ENCODE data around the gene ARID5B. TPM values are rescaled to one million over a fixed set of nuclear protein-coding genes. Genes with fewer than 3 reads are reported as not detected.

The ARID5B gene
- total RNA-seq, 1 experiment from 2014 or later, result 168 TPM

DNA sequence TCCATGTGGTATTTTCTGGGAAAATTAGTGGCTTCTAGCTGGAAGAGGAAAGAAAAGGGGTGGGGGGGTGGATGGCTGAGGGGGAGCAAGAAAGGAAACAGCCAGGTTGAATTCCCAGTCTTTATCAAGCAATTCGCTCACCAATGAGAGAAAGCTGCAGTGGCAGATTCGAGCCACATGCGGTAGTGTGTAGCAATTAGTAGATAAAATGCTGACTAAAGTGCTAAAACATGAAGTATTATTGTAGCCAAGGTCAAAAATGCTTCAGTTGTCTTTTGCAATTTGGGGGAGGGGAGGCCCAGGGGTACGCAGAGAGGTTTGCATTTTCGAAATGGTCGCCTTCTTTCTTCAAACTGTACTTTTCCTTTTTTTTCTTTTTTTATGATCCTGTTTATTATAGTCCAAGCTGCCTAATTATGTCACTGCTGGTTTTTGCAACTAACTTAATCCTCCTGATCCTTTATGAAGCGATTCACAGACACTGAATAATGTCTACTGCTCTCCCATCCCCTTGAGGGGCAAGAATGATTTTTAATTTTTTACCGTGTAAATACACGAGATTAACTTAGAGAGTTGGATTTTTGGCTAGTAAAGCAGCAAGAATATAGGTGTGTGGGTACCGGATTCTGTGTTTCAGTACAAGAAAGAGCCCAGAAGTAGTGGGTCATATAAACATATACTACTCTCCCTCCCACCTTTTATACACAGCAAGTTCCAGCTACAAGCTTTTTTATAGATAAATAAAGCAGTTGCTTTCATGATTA is 3.6 kb upstream of the ARID5B start:
- intact Hi-C loops (cut with micrococcal nuclease; ENCODE audit: unreplicated experiment), result loop anchor here (1.0 kb wide), 2 partner anchors 48 to 347 kb away; no protein-coding TSS in a partner anchor
- H3K36me3 Mint-ChIP-seq (ENCODE audit: insufficient read depth, unreplicated experiment), result peaks cover 34% of the 10 kb centered on the region
- no peaks in the 10 kb centered on the region for H3K9me3 Mint-ChIP-seq (ENCODE audit: unreplicated experiment)
- peak overlapping the region; percentile 89 for H3K4me3 Mint-ChIP-seq (ENCODE audit: unreplicated experiment)
- H3K4me1 Mint-ChIP-seq (ENCODE audit: low read depth, unreplicated experiment), result peaks cover 32% of the 10 kb centered on the region
- BruUV-seq (replicated peaks), result no TSS peak
- H3K9me3 ChIP-seq, result no peaks in the 10 kb centered on the region
- H3K27me3 ChIP-seq (replicated peaks; ENCODE audit: control insufficient read depth, insufficient read depth, low read length), result no peaks in the 10 kb centered on the region
- no peaks in the 10 kb centered on the region for H3K27me3 Mint-ChIP-seq (ENCODE audit: insufficient read depth, unreplicated experiment)
- ChIA-PET CTCF (interaction anchor here (0.6 to 2.8 kb wide), 13 partner anchors 14 to 470 kb away, joined by 3 to 17 read pairs (median 4); no protein-coding TSS in a partner anchor), POLR2A (interaction anchor here (0.7 kb wide), 1 partner anchor 142 kb away, joined by 3 read pairs; no protein-coding TSS in a partner anchor)
- peaks cover 42% of the 10 kb centered on the region for H3K4me1 ChIP-seq
- no peaks in the 10 kb centered on the region for H3K36me3 ChIP-seq (ENCODE audit: control insufficient read depth, insufficient read depth, low read length)
- peak; percentile 55 to 57 for DNase-seq
- H3K4me3 ChIP-seq (ENCODE audit: low read depth, low read length), result no peak overlapping the region
- TF ChIP-seq, protein P1, sequence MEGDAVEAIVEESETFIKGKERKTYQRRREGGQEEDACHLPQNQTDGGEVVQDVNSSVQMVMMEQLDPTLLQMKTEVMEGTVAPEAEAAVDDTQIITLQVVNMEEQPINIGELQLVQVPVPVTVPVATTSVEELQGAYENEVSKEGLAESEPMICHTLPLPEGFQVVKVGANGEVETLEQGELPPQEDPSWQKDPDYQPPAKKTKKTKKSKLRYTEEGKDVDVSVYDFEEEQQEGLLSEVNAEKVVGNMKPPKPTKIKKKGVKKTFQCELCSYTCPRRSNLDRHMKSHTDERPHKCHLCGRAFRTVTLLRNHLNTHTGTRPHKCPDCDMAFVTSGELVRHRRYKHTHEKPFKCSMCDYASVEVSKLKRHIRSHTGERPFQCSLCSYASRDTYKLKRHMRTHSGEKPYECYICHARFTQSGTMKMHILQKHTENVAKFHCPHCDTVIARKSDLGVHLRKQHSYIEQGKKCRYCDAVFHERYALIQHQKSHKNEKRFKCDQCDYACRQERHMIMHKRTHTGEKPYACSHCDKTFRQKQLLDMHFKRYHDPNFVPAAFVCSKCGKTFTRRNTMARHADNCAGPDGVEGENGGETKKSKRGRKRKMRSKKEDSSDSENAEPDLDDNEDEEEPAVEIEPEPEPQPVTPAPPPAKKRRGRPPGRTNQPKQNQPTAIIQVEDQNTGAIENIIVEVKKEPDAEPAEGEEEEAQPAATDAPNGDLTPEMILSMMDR (IDR thresholded peaks at IDR 0.05; ENCODE audit: insufficient read depth in 1 of 2, low read depth in 1 of 2, low read length in 1 of 2, severe bottlenecking in 1 of 2, unreplicated experiment in 1 of 2), result peak; percentile 44 to 48
- H3K27ac Mint-ChIP-seq (ENCODE audit: unreplicated experiment), result peak overlapping the region; percentile 99

DNA sequence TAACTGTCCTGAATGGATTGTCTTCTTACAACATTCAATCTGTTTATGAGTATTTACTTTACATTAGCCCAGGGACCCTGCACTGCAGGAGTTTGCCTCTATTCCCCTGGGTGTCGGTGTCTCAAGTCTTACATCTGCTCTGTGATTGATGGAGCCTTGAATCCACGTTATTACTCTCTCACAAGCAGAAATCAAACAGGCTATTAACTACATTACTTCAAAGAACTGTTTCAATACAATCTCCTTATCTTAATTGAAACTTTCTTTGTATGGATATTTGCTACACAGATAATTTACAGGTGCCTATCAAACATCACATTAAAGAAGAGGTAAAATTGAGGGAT is 3.1 kb upstream of the ARID5B start:
- Histone ChIP-seq H3K9me3 (no peaks in the 10 kb centered on the region), H3K36me3 (ENCODE audit: control insufficient read depth, insufficient read depth, low read length) (no peaks in the 10 kb centered on the region), H3K4me1 (peaks cover 42% of the 10 kb centered on the region), H3K27me3 (replicated peaks; ENCODE audit: control insufficient read depth, insufficient read depth, low read length) (no peaks in the 10 kb centered on the region), H3K4me3 (ENCODE audit: low read depth, low read length) (no peak overlapping the region)
- BruUV-seq (replicated peaks), result no TSS peak
- Mint-ChIP-seq H3K36me3 (ENCODE audit: insufficient read depth, unreplicated experiment) (peaks cover 40% of the 10 kb centered on the region), H3K9me3 (ENCODE audit: unreplicated experiment) (no peaks in the 10 kb centered on the region), H3K4me1 (ENCODE audit: low read depth, unreplicated experiment) (peaks cover 32% of the 10 kb centered on the region), H3K4me3 (ENCODE audit: unreplicated experiment) (peak overlapping the region; percentile 89), H3K27me3 (ENCODE audit: insufficient read depth, unreplicated experiment) (no peaks in the 10 kb centered on the region), H3K27ac (ENCODE audit: unreplicated experiment) (peak overlapping the region; percentile 99)
- DNase-seq, result peak; percentile 43 to 63
- intact Hi-C loops (cut with micrococcal nuclease; ENCODE audit: unreplicated experiment), result no loop called here
- TF ChIP-seq, protein P1 (IDR thresholded peaks at IDR 0.05; ENCODE audit: insufficient read depth in 1 of 2, low read depth in 1 of 2, low read length in 1 of 2, severe bottlenecking in 1 of 2, unreplicated experiment in 1 of 2), result no peak
- ChIA-PET POLR2A (interaction anchor here (0.7 to 2.1 kb wide), 2 partner anchors 60 to 143 kb away, joined by 3 to 12 read pairs; no protein-coding TSS in a partner anchor), CTCF (interaction anchor here (1.0 to 2.8 kb wide), 4 partner anchors 53 to 347 kb away, joined by 3 to 17 read pairs (median 8); no protein-coding TSS in a partner anchor)

DNA sequence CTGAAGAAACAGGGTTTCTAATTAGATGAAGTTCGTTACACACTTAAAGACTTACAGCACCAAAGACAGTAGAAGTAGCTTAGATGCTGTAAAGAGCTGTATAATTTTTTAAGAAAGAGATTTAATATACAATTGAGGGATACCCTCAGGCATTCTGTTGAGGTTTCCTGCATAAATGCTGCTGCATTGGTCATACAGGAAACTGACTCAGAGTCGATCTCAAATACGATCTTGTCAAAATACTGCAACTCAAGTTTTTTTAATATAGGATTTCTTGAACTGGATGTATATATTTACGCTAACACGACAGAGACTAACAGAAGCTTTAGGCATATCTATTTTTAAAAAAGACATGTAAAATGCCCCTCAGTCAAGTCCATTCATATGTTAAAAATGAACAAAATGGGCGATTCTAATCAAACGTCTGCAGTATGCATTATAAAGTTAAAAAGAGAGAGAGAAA is 2.4 kb upstream of the ARID5B start:
- Mint-ChIP-seq H3K4me3 (ENCODE audit: unreplicated experiment) (peak overlapping the region; percentile 89), H3K36me3 (ENCODE audit: insufficient read depth, unreplicated experiment) (peaks cover 47% of the 10 kb centered on the region), H3K27ac (ENCODE audit: unreplicated experiment) (peak overlapping the region; percentile 99), H3K27me3 (ENCODE audit: insufficient read depth, unreplicated experiment) (no peaks in the 10 kb centered on the region), H3K9me3 (ENCODE audit: unreplicated experiment) (no peaks in the 10 kb centered on the region), H3K4me1 (ENCODE audit: low read depth, unreplicated experiment) (peaks cover 32% of the 10 kb centered on the region)
- Histone ChIP-seq H3K9me3 (no peaks in the 10 kb centered on the region), H3K27me3 (replicated peaks; ENCODE audit: control insufficient read depth, insufficient read depth, low read length) (no peaks in the 10 kb centered on the region), H3K4me3 (ENCODE audit: low read depth, low read length) (peak overlapping the region; percentile 13), H3K4me1 (peaks cover 37% of the 10 kb centered on the region), H3K36me3 (ENCODE audit: control insufficient read depth, insufficient read depth, low read length) (no peaks in the 10 kb centered on the region)
- TF ChIP-seq, protein P1 (IDR thresholded peaks at IDR 0.05; ENCODE audit: insufficient read depth in 1 of 2, low read depth in 1 of 2, low read length in 1 of 2, severe bottlenecking in 1 of 2, unreplicated experiment in 1 of 2), result no peak
- DNase-seq, result no peak
- no TSS peak for BruUV-seq (replicated peaks)
- intact Hi-C loops (cut with micrococcal nuclease; ENCODE audit: unreplicated experiment), result no loop called here
- POLR2A ChIA-PET, result interaction anchor here (0.6 to 2.1 kb wide), 2 partner anchors 53 to 61 kb away, joined by 3 to 12 read pairs; no protein-coding TSS in a partner anchor
- CTCF ChIA-PET, result interaction anchor here (1.0 to 2.8 kb wide), 2 partner anchors 61 to 346 kb away, joined by 3 to 17 read pairs; no protein-coding TSS in a partner anchor

Data from Caco-2 (cell line).